NCI-H2081 treated with DMSO at 0.1 percent for 48 hours (cell line): ENCODE measurements around the gene CYP4A22.
"Not testable (repeated sequence)": the region's sequence is repeated elsewhere in the genome, so short reads cannot be mapped to it uniquely, and the experiment has no call there.

Experiments
- DNase-seq: peaks from one replicate; lab custom pipeline; 2025; lab: John Stamatoyannopoulos, UW

CYP4A22 gene

GRCh38 chr1:47157957-47158356 is 20.7 kb downstream of the CYP4A22 start:
- DNase-seq = not testable (repeated sequence)

GRCh38 chr1:47160716-47161115 is 23.5 kb downstream of the CYP4A22 start:
- DNase-seq = no peak

DNA sequence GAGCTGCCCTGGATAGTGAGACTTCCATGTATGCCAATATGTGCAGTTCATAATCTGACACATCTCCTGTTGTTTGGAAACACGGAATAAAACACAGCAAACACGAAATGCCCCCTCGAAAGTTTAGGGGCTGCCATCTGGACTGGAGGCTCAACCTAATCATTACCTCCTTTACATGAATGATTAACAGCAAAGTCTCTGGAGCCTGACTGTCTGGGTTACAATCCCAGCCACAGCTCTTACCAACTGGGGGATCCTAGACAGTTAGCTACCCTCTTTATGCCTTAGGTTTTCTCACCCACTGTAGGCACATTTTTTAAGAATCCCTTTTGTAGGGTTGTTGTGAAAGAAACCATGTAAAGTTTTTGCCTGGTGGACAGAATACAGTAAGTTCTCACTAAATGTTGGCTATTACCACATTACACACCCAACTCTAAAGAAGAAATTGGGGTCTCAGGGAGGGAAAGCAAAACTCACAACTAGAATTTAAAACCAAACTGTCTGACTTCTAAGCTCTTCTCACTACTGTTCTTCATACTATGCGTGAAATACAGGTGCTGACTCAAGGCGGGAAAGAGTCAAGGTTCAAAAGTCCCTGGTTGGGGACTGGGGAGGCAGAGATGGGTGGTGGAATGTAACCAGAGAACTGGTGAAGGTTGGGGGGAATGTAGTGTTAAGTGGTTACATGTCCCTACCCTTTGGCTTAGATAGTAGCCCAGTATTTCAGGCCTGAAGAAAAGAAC is 24.2 kb downstream of the CYP4A22 start:
- no peak for DNase-seq

- DNase-seq = no peak
Observed at GRCh38 chr1:47164552-47164951, 27.3 kb downstream of the CYP4A22 start.

DNA sequence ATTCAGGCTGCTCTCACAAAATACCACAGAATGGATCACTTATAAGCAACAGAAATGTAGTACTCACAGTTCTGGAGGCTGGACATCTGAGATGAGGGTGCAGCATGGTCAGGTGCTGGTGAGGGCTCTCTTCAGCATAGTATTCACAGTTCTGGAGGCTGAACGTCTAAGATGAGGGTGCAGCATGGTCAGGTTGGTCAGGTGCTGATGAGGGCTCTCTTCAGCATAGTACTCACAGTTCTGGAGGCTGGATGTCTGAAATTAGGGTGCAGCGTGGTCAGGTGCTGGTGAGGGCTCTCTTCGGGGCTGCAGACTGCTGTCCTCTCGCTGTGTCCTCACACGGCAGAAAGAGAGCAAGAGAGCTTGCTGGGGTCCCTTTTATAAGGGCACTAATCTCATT is 35.5 kb downstream of the CYP4A22 start:
- no peak for DNase-seq

- DNase-seq = no peak
Observed at GRCh38 chr1:47174656-47175020, 37.4 kb downstream of the CYP4A22 start.

DNA sequence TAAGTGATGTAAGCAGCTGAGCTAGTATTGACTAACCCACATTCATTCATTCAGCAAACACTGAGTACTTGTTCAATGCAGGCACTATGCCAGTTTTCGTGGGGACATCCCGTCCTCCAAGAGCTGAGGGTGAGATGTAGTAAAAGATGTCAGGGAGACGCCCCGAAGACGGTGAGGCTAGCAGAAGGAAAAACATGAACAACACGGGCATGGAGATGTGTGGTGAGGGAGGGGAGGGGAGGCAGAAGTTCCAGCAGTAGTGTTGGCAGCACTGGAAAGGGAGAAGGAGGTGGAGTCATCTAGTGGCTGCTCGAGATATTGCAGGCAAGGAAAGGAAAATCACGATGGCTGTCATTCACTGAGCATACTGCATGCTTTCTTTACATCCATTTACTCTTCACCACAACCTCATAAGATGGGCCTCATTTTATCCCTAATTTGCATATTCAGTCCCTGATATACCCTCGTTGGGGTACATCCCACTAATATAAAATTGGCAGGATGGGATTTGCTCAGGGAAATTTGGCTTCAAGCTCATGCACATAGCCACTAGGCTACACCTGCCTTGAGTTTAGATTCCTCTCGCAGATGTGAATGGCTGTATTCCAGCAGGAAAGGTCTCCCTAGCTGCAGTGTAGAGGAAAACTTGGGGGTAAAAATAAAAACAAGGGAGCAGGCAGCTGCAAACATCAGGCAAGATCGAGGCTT is 38.1 kb downstream of the CYP4A22 start:
- peak; percentile 46 for DNase-seq

GRCh38 chr1:47178020-47178419 is 40.8 kb downstream of the CYP4A22 start:
- no peak for DNase-seq

DNA sequence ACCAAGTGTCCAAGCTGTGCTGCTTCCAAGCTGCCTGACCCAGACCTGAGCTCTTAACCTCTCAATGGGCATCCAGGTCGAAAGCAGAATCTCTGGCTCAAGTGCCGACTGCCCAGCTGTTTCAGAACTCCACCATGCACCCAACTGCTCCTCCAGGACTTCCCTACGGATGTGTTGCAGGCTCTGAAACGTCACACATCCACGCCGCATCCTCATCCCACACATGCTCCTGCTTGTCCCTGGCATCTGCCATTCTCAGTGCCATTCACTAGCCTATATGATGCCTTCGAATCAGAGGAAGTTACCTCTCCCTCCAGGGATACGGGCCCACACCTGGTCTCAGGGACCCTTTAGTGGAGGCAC is 41.4 kb downstream of the CYP4A22 start:
- DNase-seq = no peak

GRCh38 chr1:47179017-47179987 is 42.1 kb downstream of the CYP4A22 start:
- DNase-seq = peak; percentile 66

DNA sequence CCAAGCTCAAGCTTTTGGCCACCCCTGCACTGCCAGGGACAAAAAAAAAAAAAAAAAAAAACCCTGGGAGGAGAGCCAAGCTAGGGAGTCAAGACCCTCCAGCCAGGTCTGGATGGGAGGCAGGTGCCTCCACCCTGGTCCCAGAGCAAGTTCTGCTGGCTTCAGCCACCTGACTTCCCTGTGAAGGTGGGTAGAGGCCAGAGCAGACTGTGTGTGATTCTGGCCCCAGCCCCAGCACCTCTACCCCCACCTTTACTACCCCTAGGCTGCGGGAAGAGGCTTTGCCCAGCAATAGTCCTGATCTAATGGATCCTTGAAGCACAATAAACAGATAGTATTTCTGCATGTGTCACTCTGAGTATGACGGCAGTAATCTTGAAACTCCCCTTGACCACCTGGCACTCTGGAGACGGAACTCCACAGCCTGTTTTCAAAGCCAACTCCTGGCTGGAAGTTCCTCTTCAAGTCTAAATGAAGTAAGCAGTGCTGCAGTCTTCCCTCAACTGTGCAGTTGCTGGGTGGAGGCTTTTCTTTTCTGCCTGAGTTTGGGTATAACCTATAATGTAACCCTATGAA is 42.8 kb downstream of the CYP4A22 start:
- no peak for DNase-seq

DNA sequence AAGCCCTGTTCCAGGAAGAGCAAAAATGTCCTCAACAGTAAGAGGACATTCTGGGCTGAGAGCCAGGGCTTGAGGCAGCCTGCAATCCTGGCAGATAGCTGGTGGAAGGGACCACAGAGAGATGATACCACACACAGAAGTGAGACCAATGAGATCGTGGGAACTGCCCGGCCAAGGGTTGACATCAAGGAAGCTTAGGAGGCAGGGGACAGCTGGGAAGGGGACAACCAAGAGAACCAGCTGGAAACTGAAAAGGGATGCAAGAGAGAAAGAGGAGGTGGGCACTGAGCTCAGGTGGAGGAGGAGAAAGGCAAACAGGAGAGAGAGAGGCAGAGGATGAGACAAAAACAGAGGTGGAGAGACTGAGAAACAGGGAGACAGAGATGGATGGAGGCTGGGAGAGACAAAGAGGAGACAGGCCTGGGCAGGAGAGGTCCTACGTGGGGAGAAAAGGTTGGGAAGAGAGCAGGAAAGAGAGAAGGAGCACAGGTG is 43.4 kb downstream of the CYP4A22 start:
- no peak for DNase-seq

GRCh38 chr1:47181095-47181954 is 44.1 kb downstream of the CYP4A22 start:
- no peak for DNase-seq

DNA sequence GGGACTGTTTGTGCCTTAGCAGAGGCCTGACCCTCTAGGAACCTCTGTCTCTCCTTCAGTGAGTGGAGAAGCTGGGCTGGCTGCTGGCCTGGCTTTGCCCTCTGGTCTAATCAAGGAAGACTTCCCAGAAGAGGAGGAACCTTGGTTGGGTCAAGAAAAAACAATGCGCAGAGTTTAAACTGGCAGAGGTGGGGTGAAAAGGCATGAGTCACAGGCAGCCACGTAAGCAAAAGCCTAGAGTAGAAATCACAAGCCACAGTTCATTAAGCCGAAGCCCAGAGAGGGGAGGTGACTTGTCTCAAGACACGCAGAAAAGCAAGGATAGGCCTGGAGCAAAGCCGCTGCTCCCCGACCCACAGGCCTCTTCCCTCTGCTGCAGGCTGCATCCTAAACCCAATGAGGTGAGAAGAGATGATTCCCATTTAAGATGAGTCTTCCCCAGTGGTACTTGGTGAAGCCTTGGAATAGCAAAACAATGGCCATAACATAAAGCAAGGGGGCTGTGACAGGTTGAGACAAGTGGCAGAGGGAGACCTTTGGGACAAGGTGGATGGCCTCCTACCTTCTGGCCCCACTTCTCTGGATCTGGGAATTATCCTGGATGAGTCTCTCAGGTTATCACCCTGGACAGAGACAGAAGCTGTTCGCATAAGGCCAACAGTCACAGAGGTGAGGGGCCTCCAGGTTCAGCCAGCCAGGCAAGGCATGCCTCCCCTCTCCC is 44.9 kb downstream of the CYP4A22 start:
- no peak for DNase-seq

DNA sequence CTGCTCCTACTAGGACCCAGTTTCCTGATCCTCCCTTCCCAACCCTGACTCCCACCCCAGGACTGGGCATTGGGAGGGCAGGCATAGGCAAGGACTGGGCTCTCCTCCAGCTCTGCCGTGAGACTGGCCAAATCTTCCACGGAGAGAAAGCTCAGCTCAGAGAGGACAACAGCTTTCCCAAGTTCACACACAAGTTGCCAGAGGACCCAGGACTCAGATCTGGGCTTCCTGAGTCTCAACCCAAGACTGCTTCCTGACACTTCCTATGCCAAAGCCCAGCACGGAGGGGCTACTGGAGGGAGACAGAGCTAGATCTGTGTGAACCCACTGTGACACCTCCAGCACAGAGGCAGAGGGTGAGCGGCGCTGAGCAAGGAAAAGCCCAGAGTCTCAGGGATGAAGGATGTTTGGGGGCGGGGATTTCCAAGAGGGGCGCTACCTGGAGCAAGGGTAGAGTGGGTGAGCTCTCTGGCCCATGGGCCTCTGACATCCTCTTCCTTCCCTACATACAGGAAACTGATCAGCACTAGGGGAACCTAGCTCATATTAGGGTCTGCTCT is 45.5 kb downstream of the CYP4A22 start:
- DNase-seq = no peak

GRCh38 chr1:47183308-47184089 is 46.3 kb downstream of the CYP4A22 start:
- no peak for DNase-seq

DNA sequence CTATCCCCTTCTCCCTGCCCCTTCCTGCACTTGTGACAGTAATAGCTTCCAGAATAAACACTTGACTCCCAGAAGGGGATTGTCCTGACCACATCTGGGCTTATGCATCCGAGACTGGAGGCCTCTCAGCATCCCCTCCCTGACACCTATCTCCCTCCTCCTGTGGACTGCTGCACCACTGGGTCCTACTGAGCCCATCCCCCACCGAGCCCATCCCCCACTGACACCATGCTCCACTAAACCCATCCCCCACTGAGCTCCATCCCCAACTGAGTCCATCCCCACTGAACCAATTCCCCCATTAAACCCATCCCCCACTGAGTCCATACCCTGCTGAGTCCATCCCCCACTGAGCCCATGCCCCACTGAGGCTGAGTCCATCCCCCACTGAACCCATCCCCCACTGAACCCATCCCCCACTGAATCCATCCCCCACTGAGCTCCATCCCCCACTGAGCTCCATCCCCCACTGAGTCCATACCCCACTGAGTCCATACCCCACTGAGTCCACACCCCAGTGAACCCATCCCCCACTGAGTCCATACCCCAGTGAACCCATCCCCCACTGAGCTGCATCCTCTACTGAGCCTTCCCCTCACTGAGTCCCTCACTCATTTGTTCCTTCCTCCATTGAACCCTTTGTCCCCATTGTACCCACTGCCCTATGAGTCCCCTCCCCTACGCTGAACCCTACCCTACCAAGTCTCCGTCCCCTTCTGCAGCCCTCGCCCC is 47.0 kb downstream of the CYP4A22 start:
- no peak for DNase-seq

DNA sequence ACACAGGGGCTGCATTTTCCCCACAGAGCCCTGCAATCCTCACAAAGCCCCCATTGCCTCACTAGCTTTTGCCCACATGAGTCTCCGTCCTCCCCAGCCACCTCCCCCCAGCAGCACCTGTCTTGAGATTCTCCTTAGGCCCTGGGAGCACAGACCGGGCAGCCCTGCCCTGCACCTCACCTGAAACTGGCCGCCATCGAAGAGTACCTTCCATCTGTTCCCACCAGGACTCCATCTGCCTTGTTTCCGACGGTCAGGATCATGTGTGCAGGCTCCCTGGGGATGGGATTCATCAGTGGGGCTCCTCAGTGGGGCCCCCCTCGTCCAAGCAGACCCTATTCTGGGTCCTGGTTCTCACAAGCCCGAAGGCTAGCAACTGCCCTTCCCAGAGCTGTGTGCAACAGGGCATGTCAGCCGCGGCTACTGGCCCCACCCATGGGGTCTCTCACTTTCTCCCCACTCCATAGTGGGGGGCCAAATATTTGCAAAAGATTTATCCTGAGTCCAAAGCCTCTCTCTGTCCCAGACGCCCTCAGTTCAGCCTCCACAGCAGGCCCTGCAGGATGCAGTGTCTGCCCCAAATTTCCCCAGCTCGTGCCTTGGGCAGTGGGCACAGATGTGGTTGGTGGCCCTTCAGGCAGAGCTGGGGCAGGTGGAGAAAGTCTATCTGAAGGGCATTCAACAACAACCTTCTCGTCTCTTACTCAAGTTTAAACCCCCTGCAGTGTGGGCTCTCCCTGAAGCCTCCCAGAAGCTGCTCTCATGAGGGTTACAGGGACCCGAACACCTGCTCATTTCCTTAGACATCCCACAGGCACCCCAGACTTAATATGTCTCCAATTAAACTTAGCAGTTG is 47.8 kb downstream of the CYP4A22 start:
- no peak for DNase-seq
